ENCODE data around the gene CLDN19. TPM values are rescaled to one million over a fixed set of nuclear protein-coding genes. Genes with fewer than 3 reads are reported as not detected.

CLDN19 gene
- total RNA-seq, 1 experiment from 2014 or later, result not detected

DNA sequence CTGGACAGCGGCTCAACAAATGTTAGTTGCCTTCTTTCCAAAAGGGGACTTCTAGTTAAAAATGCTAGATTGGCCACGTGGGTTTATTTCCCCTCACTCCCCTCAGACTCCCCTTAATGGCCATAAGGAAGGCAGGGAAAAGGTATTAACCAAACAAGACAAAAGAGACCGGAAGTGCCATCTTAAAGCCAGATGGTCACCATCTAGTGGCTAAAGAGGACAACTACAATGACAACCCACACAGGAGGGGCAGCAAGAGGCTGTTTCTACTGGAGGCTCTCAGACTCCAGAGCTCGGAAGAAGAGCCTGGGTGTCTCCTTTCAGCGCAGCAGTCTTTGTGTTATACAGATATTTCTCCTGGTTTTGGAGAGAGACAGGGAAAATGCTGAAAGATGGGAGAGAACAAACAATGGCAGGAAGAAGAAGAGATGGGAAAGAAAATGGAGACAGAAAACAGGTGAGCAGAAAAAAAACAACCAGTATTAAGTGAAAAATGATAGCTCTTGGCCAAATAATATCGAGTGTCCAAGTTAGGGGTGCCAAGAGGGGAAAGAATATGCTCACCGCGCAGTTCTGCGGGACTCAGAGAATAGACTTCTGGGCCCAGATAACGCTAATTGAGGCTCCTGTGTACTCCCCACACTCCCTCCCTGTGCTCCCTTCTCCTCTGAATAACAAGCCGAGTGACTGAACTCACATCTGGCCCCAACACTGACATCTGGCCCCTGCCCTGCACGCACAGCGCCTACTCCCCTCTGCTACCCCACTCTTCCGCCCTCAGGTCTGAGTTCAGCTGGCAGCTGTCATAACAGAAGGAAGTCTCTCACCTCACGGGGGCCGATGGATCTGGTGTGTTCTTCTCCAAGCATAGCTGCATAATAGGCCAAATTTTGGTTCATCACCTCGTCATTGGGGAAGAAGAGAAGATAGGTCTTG lies 17.2 kb upstream of the CLDN19 start:
- H3K4me3 ChIP-seq (replicated peaks in 1 of 2; ENCODE audit: low read depth in 1 of 2, low read length in 2 of 2), result no peak overlapping the region
- TF ChIP-seq, protein P1, sequence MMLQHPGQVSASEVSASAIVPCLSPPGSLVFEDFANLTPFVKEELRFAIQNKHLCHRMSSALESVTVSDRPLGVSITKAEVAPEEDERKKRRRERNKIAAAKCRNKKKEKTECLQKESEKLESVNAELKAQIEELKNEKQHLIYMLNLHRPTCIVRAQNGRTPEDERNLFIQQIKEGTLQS (IDR thresholded peaks at IDR 0.05), result no peak; the same call in 1 of the 2 replicates
- TF ChIP-seq ZFX (IDR thresholded peaks at IDR 0.05) (no peak), JUND (IDR thresholded peaks at IDR 0.05) (no peak), EZH2phosphoT487 (IDR thresholded peaks at IDR 0.05; ENCODE audit: borderline replicate concordance) (no peak), ELF1 (IDR thresholded peaks at IDR 0.05; ENCODE audit: borderline replicate concordance, low read depth) (peak; percentile 64; the same call in 1 of the 2 replicates), RAD21 (IDR thresholded peaks at IDR 0.05; ENCODE audit: low read depth) (peak; percentile 63), CEBPB (IDR thresholded peaks at IDR 0.05; ENCODE audit: low read depth) (no peak), YY1 (IDR thresholded peaks at IDR 0.05; ENCODE audit: extremely low read depth, insufficient replicate concordance, low read depth, low read length) (no peak), SIN3A (IDR thresholded peaks at IDR 0.05; ENCODE audit: low read depth) (no peak), EGR1 (IDR thresholded peaks at IDR 0.05; ENCODE audit: low read depth) (no peak)
- TF ChIP-seq, protein P2, sequence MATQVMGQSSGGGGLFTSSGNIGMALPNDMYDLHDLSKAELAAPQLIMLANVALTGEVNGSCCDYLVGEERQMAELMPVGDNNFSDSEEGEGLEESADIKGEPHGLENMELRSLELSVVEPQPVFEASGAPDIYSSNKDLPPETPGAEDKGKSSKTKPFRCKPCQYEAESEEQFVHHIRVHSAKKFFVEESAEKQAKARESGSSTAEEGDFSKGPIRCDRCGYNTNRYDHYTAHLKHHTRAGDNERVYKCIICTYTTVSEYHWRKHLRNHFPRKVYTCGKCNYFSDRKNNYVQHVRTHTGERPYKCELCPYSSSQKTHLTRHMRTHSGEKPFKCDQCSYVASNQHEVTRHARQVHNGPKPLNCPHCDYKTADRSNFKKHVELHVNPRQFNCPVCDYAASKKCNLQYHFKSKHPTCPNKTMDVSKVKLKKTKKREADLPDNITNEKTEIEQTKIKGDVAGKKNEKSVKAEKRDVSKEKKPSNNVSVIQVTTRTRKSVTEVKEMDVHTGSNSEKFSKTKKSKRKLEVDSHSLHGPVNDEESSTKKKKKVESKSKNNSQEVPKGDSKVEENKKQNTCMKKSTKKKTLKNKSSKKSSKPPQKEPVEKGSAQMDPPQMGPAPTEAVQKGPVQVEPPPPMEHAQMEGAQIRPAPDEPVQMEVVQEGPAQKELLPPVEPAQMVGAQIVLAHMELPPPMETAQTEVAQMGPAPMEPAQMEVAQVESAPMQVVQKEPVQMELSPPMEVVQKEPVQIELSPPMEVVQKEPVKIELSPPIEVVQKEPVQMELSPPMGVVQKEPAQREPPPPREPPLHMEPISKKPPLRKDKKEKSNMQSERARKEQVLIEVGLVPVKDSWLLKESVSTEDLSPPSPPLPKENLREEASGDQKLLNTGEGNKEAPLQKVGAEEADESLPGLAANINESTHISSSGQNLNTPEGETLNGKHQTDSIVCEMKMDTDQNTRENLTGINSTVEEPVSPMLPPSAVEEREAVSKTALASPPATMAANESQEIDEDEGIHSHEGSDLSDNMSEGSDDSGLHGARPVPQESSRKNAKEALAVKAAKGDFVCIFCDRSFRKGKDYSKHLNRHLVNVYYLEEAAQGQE (IDR thresholded peaks at IDR 0.05; ENCODE audit: low read depth), result no peak
- TF ChIP-seq, protein P3, sequence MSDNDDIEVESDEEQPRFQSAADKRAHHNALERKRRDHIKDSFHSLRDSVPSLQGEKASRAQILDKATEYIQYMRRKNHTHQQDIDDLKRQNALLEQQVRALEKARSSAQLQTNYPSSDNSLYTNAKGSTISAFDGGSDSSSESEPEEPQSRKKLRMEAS (IDR thresholded peaks at IDR 0.05), result no peak
- TF ChIP-seq, protein P4, sequence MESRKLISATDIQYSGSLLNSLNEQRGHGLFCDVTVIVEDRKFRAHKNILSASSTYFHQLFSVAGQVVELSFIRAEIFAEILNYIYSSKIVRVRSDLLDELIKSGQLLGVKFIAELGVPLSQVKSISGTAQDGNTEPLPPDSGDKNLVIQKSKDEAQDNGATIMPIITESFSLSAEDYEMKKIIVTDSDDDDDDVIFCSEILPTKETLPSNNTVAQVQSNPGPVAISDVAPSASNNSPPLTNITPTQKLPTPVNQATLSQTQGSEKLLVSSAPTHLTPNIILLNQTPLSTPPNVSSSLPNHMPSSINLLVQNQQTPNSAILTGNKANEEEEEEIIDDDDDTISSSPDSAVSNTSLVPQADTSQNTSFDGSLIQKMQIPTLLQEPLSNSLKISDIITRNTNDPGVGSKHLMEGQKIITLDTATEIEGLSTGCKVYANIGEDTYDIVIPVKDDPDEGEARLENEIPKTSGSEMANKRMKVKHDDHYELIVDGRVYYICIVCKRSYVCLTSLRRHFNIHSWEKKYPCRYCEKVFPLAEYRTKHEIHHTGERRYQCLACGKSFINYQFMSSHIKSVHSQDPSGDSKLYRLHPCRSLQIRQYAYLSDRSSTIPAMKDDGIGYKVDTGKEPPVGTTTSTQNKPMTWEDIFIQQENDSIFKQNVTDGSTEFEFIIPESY (IDR thresholded peaks at IDR 0.05; ENCODE audit: extremely low read depth, insufficient replicate concordance, low read length), result no peak
- TF ChIP-seq, protein P5, sequence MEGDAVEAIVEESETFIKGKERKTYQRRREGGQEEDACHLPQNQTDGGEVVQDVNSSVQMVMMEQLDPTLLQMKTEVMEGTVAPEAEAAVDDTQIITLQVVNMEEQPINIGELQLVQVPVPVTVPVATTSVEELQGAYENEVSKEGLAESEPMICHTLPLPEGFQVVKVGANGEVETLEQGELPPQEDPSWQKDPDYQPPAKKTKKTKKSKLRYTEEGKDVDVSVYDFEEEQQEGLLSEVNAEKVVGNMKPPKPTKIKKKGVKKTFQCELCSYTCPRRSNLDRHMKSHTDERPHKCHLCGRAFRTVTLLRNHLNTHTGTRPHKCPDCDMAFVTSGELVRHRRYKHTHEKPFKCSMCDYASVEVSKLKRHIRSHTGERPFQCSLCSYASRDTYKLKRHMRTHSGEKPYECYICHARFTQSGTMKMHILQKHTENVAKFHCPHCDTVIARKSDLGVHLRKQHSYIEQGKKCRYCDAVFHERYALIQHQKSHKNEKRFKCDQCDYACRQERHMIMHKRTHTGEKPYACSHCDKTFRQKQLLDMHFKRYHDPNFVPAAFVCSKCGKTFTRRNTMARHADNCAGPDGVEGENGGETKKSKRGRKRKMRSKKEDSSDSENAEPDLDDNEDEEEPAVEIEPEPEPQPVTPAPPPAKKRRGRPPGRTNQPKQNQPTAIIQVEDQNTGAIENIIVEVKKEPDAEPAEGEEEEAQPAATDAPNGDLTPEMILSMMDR (IDR thresholded peaks at IDR 0.05 in 2 of 3, conservative IDR thresholded peaks at IDR 0.05 in 1 of 3; ENCODE audit: borderline replicate concordance in 1 of 3, insufficient read depth in 1 of 3, low read depth in 2 of 3, low read length in 2 of 3), result peak; percentile 65 to 84 (median 81); a peak in 5 of 6 replicates
- H3K27ac ChIP-seq (ENCODE audit: low read depth, low read length), result no peak overlapping the region; the same call in 1 of the 2 replicates
- BruUV-seq (replicated peaks), result no TSS peak
- DNase-seq (ENCODE audit: low read depth, low spot score) (peak; percentile 55), ATAC-seq (peak; percentile 88)
- H2AFZ ChIP-seq (ENCODE audit: low read depth, low read length, poor library complexity, severe bottlenecking), result no peak overlapping the region
- H3K4me2 ChIP-seq (ENCODE audit: low read length), result no peak overlapping the region
- CTCF ChIA-PET, result interaction anchor here (1.1 to 4.0 kb wide), 5 partner anchors 10 to 316 kb away, joined by 5 to 23 read pairs (median 8); partner anchors contain the start of genes C1orf50 and P3H1
- no peaks in the 10 kb centered on the region for H4K20me1 ChIP-seq (ENCODE audit: insufficient read depth)
- H3K4me1 ChIP-seq (ENCODE audit: control insufficient read depth in 1 of 2, insufficient read depth in 2 of 2, low read length in 2 of 2), result 0 out of 4 replicates have a peak, but pooled peaks cover 0 to 5% of the 10 kb centered on the region in 2 experiments
- H3K79me2 ChIP-seq (ENCODE audit: insufficient read depth, low read length), result no peaks in the 10 kb centered on the region
- RAD21 ChIA-PET (ENCODE audit: low non-redundant PET in 1 of 2, low total read pairs in 2 of 2, uncharacterized antibody in 2 of 2, unreplicated experiment in 2 of 2), result interaction anchor here in 1 of 2 experiments (0.8 kb wide), 1 partner anchor 9 kb away, joined by 3 read pairs; no protein-coding TSS in a partner anchor
- H3K9me2 ChIP-seq (ENCODE audit: insufficient read depth), result no peaks in the 10 kb centered on the region
- H3K9ac ChIP-seq (ENCODE audit: low read length), result no peak overlapping the region
- intact Hi-C loops (cut with micrococcal nuclease), result loop anchor here (2.0 kb wide), 1 partner anchor 178 kb away; no protein-coding TSS in a partner anchor
- H3K36me3 ChIP-seq (ENCODE audit: control insufficient read depth in 1 of 2, insufficient read depth in 2 of 2, low read length in 2 of 2), result peaks cover 9 to 34% of the 10 kb centered on the region in 2 experiments; a peak in 3 of 4 replicates
- H3K9me3 ChIP-seq (ENCODE audit: control insufficient read depth in 1 of 2, insufficient read depth in 1 of 2, low read depth in 1 of 2, low read length in 2 of 2), result no peaks in the 10 kb centered on the region
- POLR2A ChIA-PET, result no interaction called here
- H3K27me3 ChIP-seq (ENCODE audit: insufficient read depth, low read length), result no peaks in the 10 kb centered on the region
